ENCODE data around the gene CACNA1G. TPM values are rescaled to one million over a fixed set of nuclear protein-coding genes. Genes with fewer than 3 reads are reported as not detected.

CACNA1G gene
- total RNA-seq, 1 experiment from 2014 or later, result not detected

DNA sequence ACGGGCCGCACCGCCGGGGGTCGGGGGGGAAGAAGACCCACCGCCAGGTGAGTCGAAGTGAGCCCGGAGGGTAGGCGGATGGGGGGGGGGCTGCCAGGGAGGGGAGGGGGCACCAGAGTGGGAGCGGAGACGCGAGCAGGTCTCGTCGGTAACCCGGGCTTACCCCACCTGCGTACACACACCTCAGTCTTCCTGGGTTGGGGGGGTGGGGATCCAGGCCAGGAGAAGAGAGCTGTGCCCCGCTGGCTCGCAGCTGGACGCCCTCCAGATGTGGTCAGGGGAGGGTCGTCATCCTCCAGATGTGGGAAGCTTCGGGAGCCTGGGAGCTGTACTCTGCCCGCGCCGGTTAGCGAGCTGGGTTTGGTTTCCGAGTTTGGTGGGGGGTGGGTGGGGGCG, 1.2 kb downstream of the CACNA1G start:
- intact Hi-C loops (cut with micrococcal nuclease), result no loop called here
- no peaks in the 10 kb centered on the region for H3K36me3 Mint-ChIP-seq (ENCODE audit: insufficient read depth, unreplicated experiment)
- no peak overlapping the region for H3K27ac Mint-ChIP-seq (ENCODE audit: low read depth, unreplicated experiment)
- ChIA-PET POLR2A (no interaction called here), CTCF (interaction anchor here (0.7 kb wide), 1 partner anchor 46 kb away, joined by 3 read pairs; no protein-coding TSS in a partner anchor)
- H3K27me3 Mint-ChIP-seq (ENCODE audit: insufficient read depth, unreplicated experiment), result peaks cover 51% of the 10 kb centered on the region
- no peaks in the 10 kb centered on the region for H3K9me3 Mint-ChIP-seq (ENCODE audit: unreplicated experiment)
- no peak overlapping the region for H3K4me3 Mint-ChIP-seq (ENCODE audit: unreplicated experiment)
- DNase-seq (ENCODE audit: unreplicated experiment), result no peak
- TF ChIP-seq, protein P1, sequence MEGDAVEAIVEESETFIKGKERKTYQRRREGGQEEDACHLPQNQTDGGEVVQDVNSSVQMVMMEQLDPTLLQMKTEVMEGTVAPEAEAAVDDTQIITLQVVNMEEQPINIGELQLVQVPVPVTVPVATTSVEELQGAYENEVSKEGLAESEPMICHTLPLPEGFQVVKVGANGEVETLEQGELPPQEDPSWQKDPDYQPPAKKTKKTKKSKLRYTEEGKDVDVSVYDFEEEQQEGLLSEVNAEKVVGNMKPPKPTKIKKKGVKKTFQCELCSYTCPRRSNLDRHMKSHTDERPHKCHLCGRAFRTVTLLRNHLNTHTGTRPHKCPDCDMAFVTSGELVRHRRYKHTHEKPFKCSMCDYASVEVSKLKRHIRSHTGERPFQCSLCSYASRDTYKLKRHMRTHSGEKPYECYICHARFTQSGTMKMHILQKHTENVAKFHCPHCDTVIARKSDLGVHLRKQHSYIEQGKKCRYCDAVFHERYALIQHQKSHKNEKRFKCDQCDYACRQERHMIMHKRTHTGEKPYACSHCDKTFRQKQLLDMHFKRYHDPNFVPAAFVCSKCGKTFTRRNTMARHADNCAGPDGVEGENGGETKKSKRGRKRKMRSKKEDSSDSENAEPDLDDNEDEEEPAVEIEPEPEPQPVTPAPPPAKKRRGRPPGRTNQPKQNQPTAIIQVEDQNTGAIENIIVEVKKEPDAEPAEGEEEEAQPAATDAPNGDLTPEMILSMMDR (IDR thresholded peaks at IDR 0.05; ENCODE audit: unreplicated experiment), result no peak
- no TSS peak for BruUV-seq (replicated peaks)
- no peaks in the 10 kb centered on the region for H3K4me1 Mint-ChIP-seq (ENCODE audit: insufficient read depth, unreplicated experiment)

DNA sequence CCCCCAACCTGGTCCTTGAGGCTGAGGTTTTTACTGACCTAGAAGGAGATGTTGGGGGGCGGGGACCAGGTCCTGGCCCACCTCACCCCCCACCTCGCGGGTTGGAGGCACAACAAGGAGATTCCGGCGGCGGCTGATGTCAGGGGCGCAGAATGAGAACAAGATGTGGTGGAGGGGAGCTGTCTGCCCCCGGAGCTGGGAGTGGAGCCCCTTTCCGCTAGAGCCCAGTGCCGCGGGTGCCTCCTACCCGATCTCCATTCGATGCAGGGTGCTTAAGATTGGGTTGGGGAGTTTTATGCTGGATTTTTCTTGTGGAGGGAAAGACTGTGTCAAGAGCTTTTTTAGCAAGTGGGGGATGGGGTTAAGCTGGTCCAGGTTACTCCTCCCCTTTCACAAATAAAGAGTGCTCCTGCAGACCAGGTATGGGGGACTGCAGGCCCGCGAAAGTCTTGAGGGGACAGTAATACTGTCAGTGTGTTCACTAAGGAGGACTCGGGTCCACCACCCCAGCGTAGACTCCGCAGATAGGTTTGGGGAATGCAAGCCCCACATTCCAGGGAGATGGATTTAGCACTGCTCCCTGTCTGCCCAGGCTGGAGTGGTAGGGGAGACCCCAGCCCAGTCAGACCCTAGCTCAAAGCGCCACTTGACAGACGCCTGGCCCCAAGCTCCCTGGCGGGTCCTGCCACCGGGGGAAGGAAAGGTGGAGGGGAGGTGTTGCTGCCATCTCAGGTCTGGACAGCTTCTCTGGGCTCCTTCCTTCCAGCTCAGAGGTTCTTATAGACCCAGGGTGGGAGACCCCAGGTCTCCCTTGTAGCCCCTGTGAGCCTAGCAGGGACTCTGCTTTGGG, 2.0 kb downstream of the CACNA1G start:
- no peak overlapping the region for H3K27ac Mint-ChIP-seq (ENCODE audit: low read depth, unreplicated experiment)
- ChIA-PET CTCF (interaction anchor here (0.5 to 1.5 kb wide), 8 partner anchors 11 to 99 kb away, joined by 3 to 5 read pairs (median 3); partner anchors contain the start of gene SPATA20), POLR2A (interaction anchor here (0.7 to 1.2 kb wide), 3 partner anchors 12 to 74 kb away, joined by 3 read pairs; no protein-coding TSS in a partner anchor)
- H3K4me1 Mint-ChIP-seq (ENCODE audit: insufficient read depth, unreplicated experiment), result no peaks in the 10 kb centered on the region
- H3K27me3 Mint-ChIP-seq (ENCODE audit: insufficient read depth, unreplicated experiment), result peaks cover 58% of the 10 kb centered on the region
- TF ChIP-seq, protein P1 (IDR thresholded peaks at IDR 0.05; ENCODE audit: unreplicated experiment), result no peak
- no peak for DNase-seq (ENCODE audit: unreplicated experiment)
- no peaks in the 10 kb centered on the region for H3K36me3 Mint-ChIP-seq (ENCODE audit: insufficient read depth, unreplicated experiment)
- H3K4me3 Mint-ChIP-seq (ENCODE audit: unreplicated experiment), result no peak overlapping the region
- no peaks in the 10 kb centered on the region for H3K9me3 Mint-ChIP-seq (ENCODE audit: unreplicated experiment)
- intact Hi-C loops (cut with micrococcal nuclease), result no loop called here
- no TSS peak for BruUV-seq (replicated peaks)

DNA sequence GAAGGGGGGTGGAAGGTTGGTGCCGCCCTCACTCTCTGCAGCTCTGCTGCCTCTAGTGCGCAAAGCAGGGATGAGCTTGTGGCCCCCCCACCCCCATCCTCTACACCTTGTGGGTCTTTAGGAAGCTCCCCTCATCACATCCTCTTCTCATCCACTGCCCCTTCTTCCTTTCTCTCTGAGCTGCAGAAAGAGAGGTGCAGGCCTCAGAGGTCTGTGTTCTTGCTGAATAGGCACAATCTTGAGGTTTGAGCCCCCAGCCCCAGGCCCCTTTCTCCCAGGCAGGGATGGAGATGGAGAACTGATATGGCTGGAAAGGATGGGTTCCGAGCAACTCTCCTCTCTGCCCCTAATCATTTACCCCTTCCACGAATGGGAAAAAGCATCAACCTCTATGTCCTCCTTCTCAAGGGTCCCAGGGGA, 2.6 kb downstream of the CACNA1G start:
- intact Hi-C loops (cut with micrococcal nuclease), result no loop called here
- Mint-ChIP-seq H3K9me3 (ENCODE audit: unreplicated experiment) (no peaks in the 10 kb centered on the region), H3K4me3 (ENCODE audit: unreplicated experiment) (no peak overlapping the region), H3K27ac (ENCODE audit: low read depth, unreplicated experiment) (no peak overlapping the region), H3K4me1 (ENCODE audit: insufficient read depth, unreplicated experiment) (no peaks in the 10 kb centered on the region), H3K27me3 (ENCODE audit: insufficient read depth, unreplicated experiment) (peaks cover 65% of the 10 kb centered on the region), H3K36me3 (ENCODE audit: insufficient read depth, unreplicated experiment) (no peaks in the 10 kb centered on the region)
- ChIA-PET POLR2A (interaction anchor here (0.7 to 1.2 kb wide), 3 partner anchors 11 to 74 kb away, joined by 3 read pairs; no protein-coding TSS in a partner anchor), CTCF (interaction anchor here (0.5 to 1.5 kb wide), 9 partner anchors 12 to 512 kb away, joined by 3 to 5 read pairs (median 3); partner anchors contain the start of gene SPATA20)
- TF ChIP-seq, protein P1 (IDR thresholded peaks at IDR 0.05; ENCODE audit: unreplicated experiment), result no peak
- DNase-seq (ENCODE audit: unreplicated experiment), result no peak
- no TSS peak for BruUV-seq (replicated peaks)

DNA sequence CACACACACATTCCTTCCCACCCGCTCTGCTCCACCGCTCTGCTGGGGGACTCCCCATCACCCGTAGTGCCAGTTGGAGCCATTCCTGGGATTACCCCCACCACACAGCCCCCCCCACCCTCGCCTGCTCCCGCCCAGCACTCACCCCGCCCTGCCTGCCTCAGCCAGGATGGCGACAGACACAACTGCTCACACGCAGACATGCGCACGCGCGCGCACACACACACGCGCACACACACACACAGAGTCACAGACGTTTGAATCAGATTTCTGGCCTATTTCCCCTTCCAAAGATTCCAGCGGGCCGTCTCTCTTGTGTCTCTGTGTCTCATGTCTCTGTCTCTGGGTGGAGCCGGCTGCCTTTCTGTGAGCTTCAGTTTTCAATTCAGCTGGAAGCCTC, 4.4 kb downstream of the CACNA1G start:
- H3K36me3 Mint-ChIP-seq (ENCODE audit: insufficient read depth, unreplicated experiment), result no peaks in the 10 kb centered on the region
- H3K27ac Mint-ChIP-seq (ENCODE audit: low read depth, unreplicated experiment), result no peak overlapping the region
- BruUV-seq (replicated peaks), result no TSS peak
- no peak for DNase-seq (ENCODE audit: unreplicated experiment)
- H3K4me1 Mint-ChIP-seq (ENCODE audit: insufficient read depth, unreplicated experiment), result no peaks in the 10 kb centered on the region
- ChIA-PET POLR2A (no interaction called here), CTCF (interaction anchor here (1.0 kb wide), 1 partner anchor 63 kb away, joined by 3 read pairs; no protein-coding TSS in a partner anchor)
- intact Hi-C loops (cut with micrococcal nuclease), result no loop called here
- no peaks in the 10 kb centered on the region for H3K9me3 Mint-ChIP-seq (ENCODE audit: unreplicated experiment)
- H3K4me3 Mint-ChIP-seq (ENCODE audit: unreplicated experiment), result no peak overlapping the region
- TF ChIP-seq, protein P1 (IDR thresholded peaks at IDR 0.05; ENCODE audit: unreplicated experiment), result no peak
- peaks cover 68% of the 10 kb centered on the region for H3K27me3 Mint-ChIP-seq (ENCODE audit: insufficient read depth, unreplicated experiment)

Measured in MCF 10A (cell line).